Right renal cortex interstitium (tissue), 3 donors: Measurements from ENCODE around the gene ANXA11. TPM values are rescaled to one million over a fixed set of nuclear protein-coding genes. Genes with fewer than 3 reads are reported as not detected.

Experiments used
- DNase-seq, 3 donors: peaks; one replicate each; pipeline ENCODE4 v3.0.0-alpha.2; 2013; ENCODE audit warnings: low read depth in 3 of 3, low spot score in 2 of 3
- polyA plus RNA-seq, 3 donors: library from polyadenylated mRNA; unstranded; fragments of 120-200 nt; gene quantifications; one replicate each; pipeline ENCODE4 v1.2.1, GENCODE V29; 2013; ENCODE audit not compliant: insufficient read length in 3 of 3

Gene ANXA11
- polyA plus RNA-seq, 3 donors, result 123 to 144 (median 140) TPM

DNA sequence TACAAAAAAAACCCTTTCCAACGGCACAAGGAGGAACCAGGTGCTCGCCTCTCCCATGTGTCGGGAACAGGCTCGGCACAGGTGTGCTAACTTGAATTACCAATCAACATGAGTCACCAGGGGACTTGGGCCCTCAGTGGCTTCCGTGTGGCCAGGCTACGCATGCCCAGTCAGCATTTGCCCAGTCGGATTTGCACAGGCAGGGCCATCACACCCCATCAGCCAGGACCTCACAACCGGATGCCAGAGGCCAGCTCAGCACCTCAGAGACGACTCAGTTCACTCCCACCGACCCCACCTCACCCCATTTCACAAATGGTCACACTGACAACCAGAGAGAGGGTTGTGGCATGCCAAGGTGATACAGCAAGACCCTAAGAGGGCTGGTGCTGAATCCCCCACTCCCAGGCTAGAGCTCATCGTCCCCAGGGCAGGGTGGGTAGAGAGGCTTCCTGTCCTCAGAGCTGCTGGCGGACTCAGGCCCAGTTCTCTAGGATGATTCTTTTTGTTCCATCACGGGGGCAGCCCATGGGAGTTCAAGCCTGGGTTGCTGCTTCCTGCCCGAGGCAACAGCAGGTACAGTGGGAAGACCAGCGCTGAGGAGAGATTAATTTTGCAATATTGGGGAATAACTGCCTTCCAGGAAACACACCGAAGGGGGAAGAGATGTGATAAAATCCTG is 13.6 kb downstream of the ANXA11 start:
- DNase-seq, result no peak

- no peak for DNase-seq
Observed at GRCh38 chr10:80188713-80189112, 16.6 kb downstream of the ANXA11 start.

DNA sequence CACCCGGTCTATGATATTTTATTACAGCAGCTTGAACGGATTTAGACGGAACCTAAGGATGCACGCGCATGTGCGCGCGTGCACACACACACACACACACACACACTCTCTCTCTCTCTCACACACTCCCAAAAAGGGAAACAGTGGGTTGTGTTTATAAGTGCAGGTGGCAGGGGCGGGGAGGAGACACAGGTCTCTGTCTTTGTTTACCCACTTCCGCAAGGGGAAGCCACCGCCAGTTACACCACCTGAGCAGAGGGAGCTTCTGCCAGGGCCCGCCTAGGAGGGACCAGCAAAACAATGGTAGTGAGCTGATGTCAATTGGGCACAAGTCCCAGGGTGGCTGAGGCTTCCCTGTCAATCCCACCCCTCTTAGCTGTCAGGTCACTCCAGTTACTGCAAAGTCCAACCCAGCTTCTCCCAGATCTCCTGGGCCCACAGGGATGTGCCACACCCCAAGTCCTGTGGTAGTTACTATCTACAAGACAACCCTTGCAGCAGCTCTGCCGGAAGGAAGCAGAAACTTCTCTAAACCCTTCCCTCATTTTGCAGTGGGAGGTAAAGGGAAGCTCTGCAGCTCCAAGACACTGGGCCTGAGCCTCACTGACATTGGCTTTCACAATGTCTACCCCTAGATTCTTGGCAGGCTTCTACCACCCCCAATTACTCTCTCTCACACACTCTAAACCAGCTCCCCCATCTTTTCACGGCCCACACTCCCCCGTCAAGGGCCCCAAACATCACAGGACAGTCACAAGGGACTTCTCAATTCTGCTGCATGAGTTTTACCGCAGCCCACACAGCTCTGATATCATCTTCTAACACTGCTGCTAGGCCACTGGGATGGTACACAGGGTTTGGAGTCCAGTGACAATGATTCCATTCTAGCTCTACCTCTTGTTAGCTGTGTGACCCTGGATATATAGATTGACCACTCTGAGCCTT is 17.6 kb downstream of the ANXA11 start:
- DNase-seq, result no peak

GRCh38 chr10:80187060-80187459 is 18.3 kb downstream of the ANXA11 start:
- no peak for DNase-seq

DNA sequence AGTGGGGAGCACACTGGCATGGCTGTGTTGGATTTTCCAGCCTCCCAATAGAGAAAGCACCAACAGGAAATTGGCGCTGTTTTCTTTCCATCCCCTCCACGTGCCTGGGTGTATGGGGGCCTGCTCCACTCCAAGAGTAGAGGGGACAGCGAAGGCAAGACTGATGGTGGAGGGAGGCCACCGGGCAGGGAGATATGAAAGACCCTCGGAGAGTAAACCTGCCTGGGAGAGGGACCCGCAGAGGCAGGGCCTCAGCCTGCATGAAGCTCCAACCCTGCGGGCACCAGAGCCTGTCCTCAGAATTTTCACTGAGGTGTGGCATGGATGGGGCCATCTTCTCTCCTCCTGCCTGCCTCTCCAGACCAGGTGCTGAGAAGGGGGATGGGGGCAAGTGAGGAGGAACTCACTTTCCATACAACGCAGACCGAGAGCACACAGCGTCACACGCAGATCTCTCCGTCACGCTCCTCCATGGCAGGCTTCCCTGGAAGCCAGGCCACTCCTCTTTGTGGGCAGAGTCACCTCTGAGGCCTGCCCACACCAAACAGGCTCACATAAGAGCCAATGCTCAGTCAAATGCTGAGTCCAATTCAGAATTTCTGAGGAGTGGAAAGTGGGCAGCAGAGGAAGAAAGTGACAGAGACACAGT is 18.8 kb downstream of the ANXA11 start:
- no peak for DNase-seq

GRCh38 chr10:80185578-80186299 is 19.6 kb downstream of the ANXA11 start:
- DNase-seq, result no peak

GRCh38 chr10:80184291-80184690 is 21.0 kb downstream of the ANXA11 start:
- DNase-seq, result no peak

GRCh38 chr10:80183436-80183835 is 21.9 kb downstream of the ANXA11 start:
- DNase-seq, result no peak

GRCh38 chr10:80182986-80183385 is 22.4 kb downstream of the ANXA11 start:
- DNase-seq, result no peak

DNA sequence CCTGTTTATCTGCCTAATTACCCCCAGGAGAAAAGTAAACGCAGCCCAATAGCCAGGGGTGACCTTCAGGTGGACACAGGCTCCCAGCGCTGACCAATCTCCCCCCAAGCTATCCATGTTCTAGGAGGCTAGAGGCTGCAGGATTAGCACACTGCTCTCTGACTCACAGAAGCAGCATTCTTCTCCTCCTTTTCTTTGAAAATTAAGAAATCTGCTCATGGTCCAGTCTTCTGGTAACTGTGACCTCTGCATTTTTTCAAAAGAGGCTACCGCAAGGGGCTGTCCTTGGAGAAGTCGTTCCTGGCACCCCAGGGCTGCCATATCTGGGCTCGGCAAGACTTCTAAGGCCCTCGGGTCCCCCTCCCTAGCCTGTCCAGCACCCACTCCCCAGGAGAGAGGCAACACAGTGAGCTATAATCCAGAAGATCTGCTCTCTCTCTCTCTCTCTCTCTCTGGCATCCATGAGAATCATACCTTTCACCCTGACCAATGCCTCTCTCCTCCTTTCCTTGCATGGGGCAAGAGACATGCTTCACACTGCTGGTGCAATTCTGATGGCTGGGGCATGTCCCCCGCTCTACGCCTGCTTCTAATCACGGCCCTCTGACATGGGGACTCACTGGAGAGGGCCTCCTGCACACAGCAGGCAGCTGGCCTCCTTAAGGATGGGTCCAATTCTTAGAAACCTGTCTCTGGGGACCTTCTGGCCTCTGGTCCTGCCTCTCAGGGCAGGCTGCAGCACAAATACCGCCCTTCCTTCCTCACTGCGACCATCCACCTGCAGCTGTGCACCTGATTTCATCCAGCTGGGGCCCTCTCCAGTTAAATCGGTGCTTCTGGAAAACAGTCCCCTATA is 27.3 kb downstream of the ANXA11 start:
- no peak for DNase-seq

- no peak for DNase-seq
Observed at GRCh38 chr10:80176526-80176925, 28.8 kb downstream of the ANXA11 start.

- no peak for DNase-seq
Observed at GRCh38 chr10:80174641-80175395, 30.5 kb downstream of the ANXA11 start.

DNA sequence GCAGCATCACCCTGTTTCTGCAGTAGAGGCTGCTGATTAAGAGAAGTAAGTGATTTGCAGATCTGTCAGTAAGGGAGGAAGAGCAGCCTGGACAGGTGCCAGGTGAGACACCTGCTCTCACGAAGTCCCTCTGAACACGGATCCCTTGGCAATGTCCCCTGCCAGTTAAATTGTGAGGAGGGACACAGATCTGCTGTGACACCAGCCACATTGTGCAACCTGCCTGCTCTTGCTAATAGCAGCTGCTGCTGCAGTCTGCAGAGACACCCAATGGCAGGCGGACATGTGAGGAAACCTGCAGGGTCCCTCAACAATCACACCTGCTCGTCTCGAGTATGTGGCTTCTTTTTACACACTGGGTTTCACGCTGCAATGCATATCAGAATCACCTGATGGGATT is 31.9 kb downstream of the ANXA11 start:
- no peak for DNase-seq

GRCh38 chr10:80172896-80173295 is 32.4 kb downstream of the ANXA11 start:
- DNase-seq, result no peak

- no peak for DNase-seq
Observed at GRCh38 chr10:80171248-80171660, 34.1 kb downstream of the ANXA11 start.

DNA sequence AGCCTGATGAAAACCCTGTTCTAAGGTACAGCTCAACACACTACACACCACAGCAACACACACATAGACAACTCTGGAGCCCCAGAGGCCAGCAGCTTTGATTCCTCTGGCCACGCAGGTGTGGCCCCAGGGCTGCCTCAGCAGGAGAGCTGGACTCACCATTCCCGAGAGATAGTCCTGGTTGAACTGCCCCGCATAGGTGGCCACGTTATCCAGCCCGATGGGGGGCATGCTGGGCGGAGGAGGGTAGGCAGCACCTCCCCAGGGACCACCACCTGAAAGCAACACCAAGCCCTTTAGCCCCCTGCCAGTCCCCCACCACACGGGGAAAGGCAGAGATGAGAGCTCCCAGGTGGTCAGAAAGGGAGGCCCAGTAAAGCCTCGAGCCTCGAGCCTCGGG is 34.7 kb downstream of the ANXA11 start:
- no peak for DNase-seq

- DNase-seq, result no peak
Observed at GRCh38 chr10:80170026-80170425, 35.3 kb downstream of the ANXA11 start.

GRCh38 chr10:80168679-80169380 is 36.5 kb downstream of the ANXA11 start:
- no peak for DNase-seq

GRCh38 chr10:80168162-80168511 is 37.2 kb downstream of the ANXA11 start:
- DNase-seq, result no peak
